Right atrium auricular region (tissue), 2 donors: ENCODE results near the gene NUP188. TPM values are rescaled to one million over a fixed set of nuclear protein-coding genes. Genes with fewer than 3 reads are reported as not detected.

Experiments used
- DNase-seq: peaks from one replicate; pipeline ENCODE4 v3.0.0-alpha.2; 2019; ENCODE audit warnings: low spot score
- H3K27ac ChIP-seq, 2 donors: fragments of 200-600 bp; sonication (generic); 1 replicate in 1 of 2; 2 replicates in 1 of 2; pipeline ENCODE4 v1.5.1; 2016 to 2019
- H3K27me3 ChIP-seq, 2 donors: fragments of 200-600 bp; sonication (generic); one replicate each; pipeline versions ENCODE4 v1.5.1 to v1.6.0; 2017 to 2019
- H3K36me3 ChIP-seq: fragments of 200-600 bp; sonication (generic); one replicate; pipeline ENCODE4 v1.5.1; 2016
- H3K4me1 ChIP-seq, 2 donors: fragments of 200-600 bp; sonication (generic); one replicate each; pipeline versions ENCODE4 v1.5.1 to v1.6.0; 2017 to 2019
- H3K4me3 ChIP-seq, 2 donors: fragments of 200-600 bp; sonication (generic); 1 replicate in 1 of 2; 2 replicates in 1 of 2; pipeline ENCODE4 v1.5.1; 2017 to 2019; ENCODE audit warnings: mild to moderate bottlenecking in 1 of 2, moderate library complexity in 1 of 2
- H3K9me3 ChIP-seq, 2 donors: fragments of 200-600 bp; sonication (generic); one replicate each; pipeline ENCODE4 v1.5.1; 2019
- total RNA-seq, 2 donors: library from RNA; depleted of rRNA; stranded (reverse); fragments of >200 nt; gene quantifications; one replicate each; pipeline ENCODE4 v1.1.0, GENCODE V29; 2016
- TF ChIP-seq, protein P1 (sequence below), 2 donors: fragments of 200-600 bp; sonication (generic); IDR thresholded peaks; one replicate each; pipeline ENCODE4 v1.5.1; 2019; ENCODE audit warnings: antibody characterized with exemption in 2 of 2

The NUP188 gene
- total RNA-seq, 2 donors from 2014 or later, result 23.5 to 26.8 TPM

DNA sequence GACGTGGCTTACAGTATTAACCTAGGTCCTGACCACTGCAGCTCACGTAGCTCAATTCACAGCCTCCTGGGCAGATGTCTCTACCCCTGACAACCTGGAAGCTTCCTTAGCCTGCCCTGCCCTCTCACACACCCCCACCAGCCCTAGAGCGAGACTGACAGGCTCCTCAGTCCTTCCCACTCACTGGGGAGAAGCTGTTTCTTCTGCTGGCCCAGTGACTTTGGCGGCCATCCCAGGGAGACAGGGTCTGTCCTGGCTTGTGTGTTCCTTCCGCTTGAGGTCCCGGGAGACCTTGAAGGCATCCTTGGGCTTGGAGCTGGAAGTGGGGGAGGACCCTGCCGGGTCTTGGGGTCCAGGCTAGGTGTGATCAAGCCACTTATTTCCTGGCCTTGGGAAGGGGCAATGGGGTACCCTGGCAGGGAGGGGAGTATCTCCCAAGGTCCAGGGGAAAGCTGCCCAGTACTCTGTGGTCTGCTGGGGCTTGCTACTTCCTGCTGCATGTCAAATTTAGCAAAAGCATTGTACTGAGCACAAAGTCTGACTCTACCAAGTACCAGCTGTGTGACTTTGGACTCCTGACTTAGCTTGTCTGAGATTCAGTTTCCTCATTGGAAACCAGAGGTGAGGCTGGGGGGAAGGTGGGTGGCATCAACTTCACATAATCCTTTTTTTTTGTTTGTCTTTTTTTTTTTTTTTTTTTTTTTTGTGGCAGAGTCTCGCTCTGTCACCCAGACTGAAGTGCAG, 90.8 kb downstream of the NUP188 start:
- TF ChIP-seq, protein P1, sequence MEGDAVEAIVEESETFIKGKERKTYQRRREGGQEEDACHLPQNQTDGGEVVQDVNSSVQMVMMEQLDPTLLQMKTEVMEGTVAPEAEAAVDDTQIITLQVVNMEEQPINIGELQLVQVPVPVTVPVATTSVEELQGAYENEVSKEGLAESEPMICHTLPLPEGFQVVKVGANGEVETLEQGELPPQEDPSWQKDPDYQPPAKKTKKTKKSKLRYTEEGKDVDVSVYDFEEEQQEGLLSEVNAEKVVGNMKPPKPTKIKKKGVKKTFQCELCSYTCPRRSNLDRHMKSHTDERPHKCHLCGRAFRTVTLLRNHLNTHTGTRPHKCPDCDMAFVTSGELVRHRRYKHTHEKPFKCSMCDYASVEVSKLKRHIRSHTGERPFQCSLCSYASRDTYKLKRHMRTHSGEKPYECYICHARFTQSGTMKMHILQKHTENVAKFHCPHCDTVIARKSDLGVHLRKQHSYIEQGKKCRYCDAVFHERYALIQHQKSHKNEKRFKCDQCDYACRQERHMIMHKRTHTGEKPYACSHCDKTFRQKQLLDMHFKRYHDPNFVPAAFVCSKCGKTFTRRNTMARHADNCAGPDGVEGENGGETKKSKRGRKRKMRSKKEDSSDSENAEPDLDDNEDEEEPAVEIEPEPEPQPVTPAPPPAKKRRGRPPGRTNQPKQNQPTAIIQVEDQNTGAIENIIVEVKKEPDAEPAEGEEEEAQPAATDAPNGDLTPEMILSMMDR (IDR thresholded peaks at IDR 0.05), result no peak
- peak overlapping the region; percentile 87 to 92 for H3K27ac ChIP-seq

DNA sequence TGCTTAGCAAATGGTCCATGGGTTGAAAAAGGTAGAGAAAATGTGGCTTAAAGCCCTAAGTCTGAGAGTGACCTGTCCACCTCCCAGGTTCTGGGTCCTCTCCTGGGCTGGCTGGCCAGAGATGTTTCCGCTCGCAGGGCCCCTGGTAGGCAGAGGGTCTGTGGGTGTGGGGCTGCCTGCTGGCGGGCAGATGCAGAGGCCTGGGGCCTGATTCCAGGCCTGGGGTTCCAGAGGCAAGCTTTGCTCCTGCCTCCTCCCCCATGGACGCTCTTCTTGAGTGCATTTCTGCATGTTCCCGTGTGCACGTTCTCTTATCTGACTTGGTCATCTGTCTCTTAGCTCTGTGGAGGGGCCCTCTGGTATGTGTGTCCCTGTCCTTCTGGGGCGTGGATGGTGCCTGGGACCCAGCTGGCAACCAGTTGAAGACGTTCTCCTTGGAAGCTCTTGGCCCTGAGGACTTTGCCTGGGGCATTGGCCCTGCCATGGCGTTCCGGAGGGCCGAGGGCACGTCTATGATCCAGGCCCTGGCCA, 92.7 kb downstream of the NUP188 start:
- no peaks in the 10 kb centered on the region for H3K9me3 ChIP-seq
- peaks cover 0 to 38% of the 10 kb centered on the region in 2 donors for H3K4me1 ChIP-seq
- DNase-seq, result no peak
- H3K27ac ChIP-seq, result no peak overlapping the region
- no peak overlapping the region for H3K4me3 ChIP-seq
- TF ChIP-seq, protein P1 (IDR thresholded peaks at IDR 0.05), result no peak
- H3K36me3 ChIP-seq, result peaks cover 42% of the 10 kb centered on the region
- H3K27me3 ChIP-seq, result no peaks in the 10 kb centered on the region

More for the DNA sequence above, 90.8 kb downstream of the NUP188 start:
- DNase-seq, result no peak
- Histone ChIP-seq H3K4me3 (peak overlapping the region in 1 of 2 donors; percentile 99), H3K27me3 (no peaks in the 10 kb centered on the region), H3K36me3 (peaks cover 27% of the 10 kb centered on the region), H3K9me3 (no peaks in the 10 kb centered on the region), H3K4me1 (peaks cover 0 to 38% of the 10 kb centered on the region in 2 donors)

DNA sequence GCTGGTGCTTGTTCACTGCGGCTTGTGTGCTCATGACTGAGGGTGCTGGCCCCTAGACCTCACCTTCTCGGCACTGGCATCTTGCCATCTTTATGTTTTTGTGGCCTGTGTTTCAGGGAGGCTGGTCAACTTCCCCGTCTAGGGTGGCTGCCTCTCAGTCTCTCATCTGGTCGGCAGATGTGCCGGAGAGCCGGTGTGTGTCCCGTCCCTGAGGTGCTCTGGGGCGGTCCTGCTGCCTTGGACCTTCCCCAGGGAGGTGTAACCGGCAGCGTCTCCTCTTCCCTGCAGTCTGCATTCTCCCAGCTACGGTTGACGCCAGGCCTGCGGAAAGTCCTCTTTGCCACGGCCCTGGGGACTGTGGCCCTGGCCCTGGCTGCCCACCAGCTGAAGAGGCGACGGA, 94.5 kb downstream of the NUP188 start:
- H3K27me3 ChIP-seq, result no peaks in the 10 kb centered on the region
- no peak for DNase-seq
- no peaks in the 10 kb centered on the region for H3K9me3 ChIP-seq
- H3K4me3 ChIP-seq, result no peak overlapping the region
- H3K4me1 ChIP-seq, result peaks cover 0 to 30% of the 10 kb centered on the region in 2 donors
- TF ChIP-seq, protein P1 (IDR thresholded peaks at IDR 0.05), result no peak
- H3K36me3 ChIP-seq, result peaks cover 53% of the 10 kb centered on the region
- no peak overlapping the region for H3K27ac ChIP-seq

DNA sequence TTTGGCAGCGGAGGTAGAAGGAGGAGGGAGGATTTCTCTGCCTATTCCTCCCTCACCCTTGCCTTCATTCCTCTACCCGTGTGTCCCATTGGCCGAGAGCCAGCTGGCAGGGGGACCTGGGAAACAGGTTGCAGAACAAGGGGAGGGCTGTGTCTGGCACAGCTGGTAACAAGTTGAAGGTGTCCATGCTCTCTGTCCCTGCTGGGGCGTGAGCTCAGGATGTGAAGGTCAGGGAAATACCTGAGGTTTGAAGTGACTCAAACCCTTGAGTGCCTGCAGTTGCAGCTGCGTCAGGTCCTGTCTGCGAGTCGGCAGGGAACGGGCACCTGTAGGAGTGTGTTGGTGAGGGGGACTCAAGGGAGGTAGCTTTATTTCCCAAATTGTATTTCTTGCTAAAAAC, 105.1 kb downstream of the NUP188 start:
- Histone ChIP-seq H3K4me1 (no peaks in the 10 kb centered on the region), H3K36me3 (peaks cover 55% of the 10 kb centered on the region), H3K27me3 (no peaks in the 10 kb centered on the region), H3K27ac (no peak overlapping the region), H3K4me3 (no peak overlapping the region), H3K9me3 (no peaks in the 10 kb centered on the region)
- TF ChIP-seq, protein P1 (IDR thresholded peaks at IDR 0.05), result no peak
- no peak for DNase-seq

DNA sequence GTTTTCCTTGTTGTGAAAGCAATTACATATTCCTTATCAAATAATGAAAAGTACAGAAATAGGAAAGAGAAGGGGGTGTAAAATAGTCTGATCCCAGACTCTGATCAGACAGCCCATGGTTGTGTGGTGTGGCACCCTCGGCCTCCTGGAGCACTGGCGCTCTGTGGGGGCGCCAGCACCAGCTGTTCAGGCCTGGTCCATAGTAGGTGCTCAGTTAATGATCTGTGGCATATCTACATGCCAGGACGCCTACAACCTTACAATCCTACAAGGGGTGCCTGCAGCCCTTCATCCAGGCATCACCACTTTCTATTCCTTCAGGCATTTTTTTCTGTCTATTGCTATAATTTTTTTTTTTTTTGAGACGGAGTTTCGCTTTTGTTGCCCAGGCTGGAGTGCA, 105.5 kb downstream of the NUP188 start:
- Histone ChIP-seq H3K4me1 (no peaks in the 10 kb centered on the region), H3K27ac (no peak overlapping the region), H3K36me3 (peaks cover 51% of the 10 kb centered on the region), H3K9me3 (no peaks in the 10 kb centered on the region), H3K4me3 (no peak overlapping the region), H3K27me3 (no peaks in the 10 kb centered on the region)
- TF ChIP-seq, protein P1 (IDR thresholded peaks at IDR 0.05), result no peak
- DNase-seq, result no peak
